Activated T-cell treated with anti-CD3 and anti-CD28 coated beads, Interleukin-2, amount 50 U/mL, for 24 hours (primary cell): ENCODE measurements around the gene NDFIP2.

Experiments
- DNase-seq: peaks from one replicate; pipeline ENCODE4 v3.0.0-alpha.2; 2020
- H3K27ac Mint-ChIP-seq: 2 replicates; pipeline ENCODE4 v1.8.0; 2020; ENCODE audit warnings: mild to moderate bottlenecking, mixed read lengths
- H3K27me3 Mint-ChIP-seq: 2 replicates; pipeline ENCODE4 v1.8.0; 2020; ENCODE audit warnings: mixed read lengths
- H3K36me3 Mint-ChIP-seq: 2 replicates; pipeline ENCODE4 v1.8.0; 2020; ENCODE audit warnings: low read depth, mixed read lengths
- H3K4me1 Mint-ChIP-seq: 2 replicates; pipeline ENCODE4 v1.8.0; 2020; ENCODE audit warnings: low read depth, mixed read lengths
- H3K4me3 Mint-ChIP-seq: 2 replicates; pipeline ENCODE4 v1.8.0; 2020; ENCODE audit warnings: mild to moderate bottlenecking, moderate library complexity, mixed read lengths
- H3K9me3 Mint-ChIP-seq: 2 replicates; pipeline ENCODE4 v1.8.0; 2020; ENCODE audit warnings: mixed read lengths

Gene NDFIP2

DNA sequence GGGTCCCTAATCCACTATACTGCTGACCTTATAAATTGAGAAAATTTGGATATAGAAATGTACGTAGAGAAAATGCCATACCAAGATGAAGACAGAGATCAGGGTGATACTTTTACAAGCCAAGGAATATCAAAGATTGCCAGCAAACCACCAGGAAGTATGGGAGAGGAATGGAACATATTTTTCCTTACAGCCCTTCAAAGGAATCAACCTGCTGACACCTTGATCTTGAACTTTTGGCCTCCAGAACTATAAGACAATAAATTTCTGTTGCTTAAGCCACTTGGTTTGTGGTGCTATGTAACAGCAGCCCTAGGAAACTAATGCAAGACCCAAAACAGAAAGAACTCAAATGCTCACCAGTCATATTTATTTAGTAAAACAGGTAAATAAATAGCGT, 10.3 kb upstream of the NDFIP2 start:
- H3K9me3 Mint-ChIP-seq: peaks cover 6% of the 10 kb centered on the region
- H3K4me3 Mint-ChIP-seq: no peak overlapping the region
- H3K27ac Mint-ChIP-seq: no peak overlapping the region
- no peak for DNase-seq
- no peaks in the 10 kb centered on the region for H3K36me3 Mint-ChIP-seq
- H3K4me1 Mint-ChIP-seq: peaks cover 11% of the 10 kb centered on the region
- H3K27me3 Mint-ChIP-seq: no peaks in the 10 kb centered on the region

DNA sequence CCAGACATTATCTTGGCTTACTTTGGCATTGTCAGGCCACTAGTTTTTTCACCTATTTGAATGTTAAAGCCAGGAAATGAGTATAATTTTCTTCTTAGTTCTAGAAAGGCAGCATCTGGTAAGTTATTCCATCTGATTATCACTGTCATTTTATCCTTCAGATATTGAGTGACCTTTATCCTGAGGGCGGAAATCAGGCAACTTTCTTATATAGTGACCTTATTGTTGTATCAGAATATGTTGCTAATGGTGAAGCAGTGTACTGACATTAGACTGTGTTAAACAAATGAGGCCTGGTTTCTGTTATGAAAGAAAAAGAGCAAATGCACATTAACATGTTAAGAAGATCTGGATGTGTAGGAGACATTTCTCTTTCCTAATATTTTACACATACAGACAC, 5.4 kb upstream of the NDFIP2 start:
- Mint-ChIP-seq H3K27ac (no peak overlapping the region), H3K4me3 (no peak overlapping the region), H3K27me3 (no peaks in the 10 kb centered on the region), H3K9me3 (peaks cover 6% of the 10 kb centered on the region), H3K4me1 (peaks cover 31% of the 10 kb centered on the region), H3K36me3 (no peaks in the 10 kb centered on the region)
- no peak for DNase-seq

DNA sequence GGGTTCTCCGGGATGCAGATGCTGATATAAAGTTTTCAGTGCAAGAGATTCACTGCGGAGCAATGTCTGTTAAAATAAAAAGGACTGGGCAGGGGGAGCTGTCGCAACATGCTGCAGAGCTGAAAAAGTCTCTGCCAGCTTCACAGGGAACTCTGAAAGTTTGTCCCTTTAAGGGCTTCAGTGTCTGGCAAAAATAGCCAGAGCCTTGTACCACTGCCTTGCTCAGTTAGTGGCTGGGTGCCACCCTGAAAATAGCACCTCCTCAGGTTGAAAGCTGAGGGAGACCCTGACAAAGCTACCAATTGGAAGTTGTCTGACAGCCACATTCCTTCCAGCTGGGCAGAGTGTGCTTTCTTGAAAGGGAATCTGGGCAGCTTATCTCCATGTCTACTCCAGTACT, 3.0 kb upstream of the NDFIP2 start:
- Mint-ChIP-seq H3K4me1 (peaks cover 38% of the 10 kb centered on the region), H3K27me3 (no peaks in the 10 kb centered on the region), H3K27ac (no peak overlapping the region), H3K9me3 (peaks cover 6% of the 10 kb centered on the region), H3K4me3 (no peak overlapping the region), H3K36me3 (peaks cover 12% of the 10 kb centered on the region)
- no peak for DNase-seq

DNA sequence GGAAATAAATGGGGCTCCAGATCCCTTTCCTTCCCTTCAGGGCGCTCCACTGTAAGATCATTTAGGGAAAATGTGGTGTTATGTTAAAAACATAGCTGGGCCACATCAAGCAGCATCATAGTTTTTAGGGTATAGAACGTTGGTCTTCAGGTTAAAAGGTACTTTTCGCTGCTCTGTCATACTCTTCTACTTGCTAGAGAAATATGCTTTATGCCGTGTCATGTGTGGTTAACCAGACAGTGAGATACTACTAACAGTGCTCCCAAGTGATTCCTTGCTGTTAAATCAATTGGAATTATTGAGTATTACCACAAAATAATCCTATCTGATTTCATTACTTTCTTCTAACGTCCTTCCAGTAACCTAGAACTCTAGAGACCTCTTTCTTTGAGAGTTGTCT, 1.1 kb upstream of the NDFIP2 start:
- Mint-ChIP-seq H3K27me3 (no peaks in the 10 kb centered on the region), H3K4me1 (peaks cover 56% of the 10 kb centered on the region), H3K36me3 (peaks cover 30% of the 10 kb centered on the region), H3K9me3 (peaks cover under 1% of the 10 kb centered on the region), H3K27ac (peak overlapping the region; percentile 97), H3K4me3 (peak overlapping the region; percentile 86)
- DNase-seq: no peak

DNA sequence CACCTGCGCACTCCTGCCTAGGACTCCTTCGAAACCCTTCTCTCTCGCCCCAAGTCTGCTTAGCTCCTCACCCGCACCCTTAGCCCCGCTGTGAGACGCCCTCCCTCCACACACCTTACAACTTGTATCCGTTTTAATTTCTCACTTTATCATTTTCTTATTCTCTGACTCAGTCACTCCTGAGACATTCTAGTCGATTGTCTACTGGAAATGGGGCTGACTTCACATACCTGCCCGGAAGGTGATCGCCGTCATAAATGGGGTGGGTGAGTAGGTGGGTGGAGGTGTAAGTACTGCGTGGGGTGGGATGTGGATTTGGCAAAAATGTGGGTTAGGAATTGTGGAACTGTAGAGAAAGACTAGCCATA, 714 bp downstream of the NDFIP2 start:
- peak overlapping the region; percentile 86 for H3K4me3 Mint-ChIP-seq
- H3K27me3 Mint-ChIP-seq: no peaks in the 10 kb centered on the region
- peak; percentile 78 for DNase-seq
- no peaks in the 10 kb centered on the region for H3K9me3 Mint-ChIP-seq
- peaks cover 74% of the 10 kb centered on the region for H3K4me1 Mint-ChIP-seq
- peaks cover 48% of the 10 kb centered on the region for H3K36me3 Mint-ChIP-seq
- H3K27ac Mint-ChIP-seq: peak overlapping the region; percentile 97

DNA sequence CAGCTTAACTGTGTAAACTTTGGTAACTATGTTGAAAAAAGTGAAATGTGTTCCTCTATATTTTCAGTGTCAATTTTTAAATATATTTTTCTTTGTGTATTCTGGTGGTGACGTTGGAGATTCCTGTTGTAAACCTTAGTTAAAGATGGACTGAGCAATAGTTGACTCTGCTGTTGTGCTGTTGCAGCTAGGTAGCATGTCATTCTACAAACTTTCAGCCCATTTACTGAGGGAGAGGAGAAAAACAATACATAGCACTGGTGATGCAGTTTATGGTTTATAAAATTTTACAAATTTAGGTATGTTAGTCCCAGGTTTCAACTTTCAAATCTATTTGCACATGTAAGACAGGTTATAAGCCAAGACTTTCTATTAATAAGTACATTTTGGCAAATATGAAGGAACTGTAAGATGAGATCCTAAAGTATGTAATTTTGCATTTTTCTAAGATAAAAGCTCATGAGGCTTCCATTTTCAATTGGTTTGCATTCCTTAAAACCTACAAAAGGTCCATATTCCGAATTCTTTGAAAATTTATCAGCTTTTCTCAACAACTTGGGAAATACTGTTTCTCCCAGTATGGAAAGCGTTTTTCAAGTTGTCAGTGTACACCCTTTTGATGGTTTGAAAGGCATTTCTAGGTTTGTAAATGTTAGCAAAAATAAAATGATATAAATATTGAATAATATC, 1.5 kb downstream of the NDFIP2 start:
- H3K27ac Mint-ChIP-seq: peak overlapping the region; percentile 97
- H3K27me3 Mint-ChIP-seq: no peaks in the 10 kb centered on the region
- H3K4me1 Mint-ChIP-seq: peaks cover 78% of the 10 kb centered on the region

DNA sequence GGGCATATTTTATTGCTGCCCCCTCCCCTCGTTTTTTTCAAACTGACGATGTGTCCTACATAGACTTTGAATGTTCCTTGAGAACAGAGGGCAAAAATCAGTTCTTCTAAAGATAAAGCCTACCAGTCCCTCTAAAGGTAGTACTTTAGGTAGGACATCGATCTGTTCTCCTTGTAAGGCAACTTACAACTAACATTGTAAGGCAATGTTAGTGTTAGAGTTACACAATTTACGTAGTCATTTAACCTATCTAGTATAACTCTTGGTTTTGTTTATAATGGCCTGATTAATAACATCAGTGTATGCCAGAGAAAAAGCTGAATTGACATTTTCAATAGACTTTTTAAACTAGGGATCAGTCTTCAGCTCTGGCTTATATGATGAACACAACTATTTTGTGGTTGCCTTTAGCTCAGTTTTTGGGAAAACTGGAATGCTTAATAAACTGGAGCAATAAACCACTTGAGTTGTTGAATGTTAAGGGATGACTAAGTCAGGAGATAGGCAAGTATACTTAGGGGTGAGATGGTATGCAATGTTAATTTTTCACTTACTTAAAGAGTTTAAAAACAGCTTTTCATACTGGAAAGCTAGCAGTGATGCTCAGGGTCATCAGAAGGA, 2.2 kb downstream of the NDFIP2 start:
- no peaks in the 10 kb centered on the region for H3K27me3 Mint-ChIP-seq
- DNase-seq: no peak
- peak overlapping the region; percentile 97 for H3K27ac Mint-ChIP-seq
- H3K36me3 Mint-ChIP-seq: peaks cover 63% of the 10 kb centered on the region
- H3K4me3 Mint-ChIP-seq: peak overlapping the region; percentile 86
- no peaks in the 10 kb centered on the region for H3K9me3 Mint-ChIP-seq
- peaks cover 81% of the 10 kb centered on the region for H3K4me1 Mint-ChIP-seq

More for the DNA sequence above, 1.5 kb downstream of the NDFIP2 start:
- peaks cover 55% of the 10 kb centered on the region for H3K36me3 Mint-ChIP-seq
- peak overlapping the region; percentile 86 for H3K4me3 Mint-ChIP-seq
- H3K9me3 Mint-ChIP-seq: no peaks in the 10 kb centered on the region
- no peak for DNase-seq

DNA sequence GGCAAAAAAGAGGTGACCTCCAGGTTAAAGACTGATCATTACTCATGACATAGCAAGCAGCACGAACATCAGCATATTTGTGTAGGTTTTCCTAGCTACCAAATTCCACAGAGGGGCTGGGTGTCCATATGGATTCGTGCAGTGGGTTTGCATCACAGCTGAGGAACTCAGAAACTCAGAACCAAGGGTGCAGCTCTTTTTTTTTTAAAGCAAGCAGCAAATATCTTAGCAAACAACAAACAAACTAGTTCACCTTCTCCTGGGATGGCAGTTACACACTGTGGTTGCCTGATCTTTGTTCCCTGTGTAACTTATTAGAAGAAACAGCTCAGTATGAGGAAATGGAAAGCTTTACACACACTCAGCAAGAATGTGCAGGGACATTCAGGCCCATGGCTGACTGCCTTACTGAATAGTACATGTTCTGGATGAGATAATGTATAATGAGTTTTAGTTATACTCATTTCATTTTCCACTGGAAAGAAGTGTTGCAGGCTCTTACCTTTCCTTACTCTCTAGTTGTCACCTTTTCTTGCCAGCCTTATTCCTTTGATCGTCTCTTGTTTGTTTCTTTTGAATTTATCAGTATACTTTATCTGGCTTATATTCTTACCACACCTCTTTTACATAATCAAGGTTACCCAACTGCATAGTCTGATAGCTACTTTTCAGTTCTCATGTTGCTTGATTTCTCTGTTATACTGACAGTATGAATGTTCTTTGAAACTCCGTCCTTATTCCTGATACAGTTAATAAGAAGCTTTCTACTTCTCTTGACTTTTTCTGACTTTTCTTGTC, 4.3 kb downstream of the NDFIP2 start:
- H3K36me3 Mint-ChIP-seq: peaks cover 81% of the 10 kb centered on the region
- peak overlapping the region; percentile 71 for H3K4me3 Mint-ChIP-seq
- H3K27me3 Mint-ChIP-seq: no peaks in the 10 kb centered on the region
- DNase-seq: no peak
- H3K4me1 Mint-ChIP-seq: peaks cover 77% of the 10 kb centered on the region
- peaks cover 6% of the 10 kb centered on the region for H3K9me3 Mint-ChIP-seq
- peak overlapping the region; percentile 83 for H3K27ac Mint-ChIP-seq

DNA sequence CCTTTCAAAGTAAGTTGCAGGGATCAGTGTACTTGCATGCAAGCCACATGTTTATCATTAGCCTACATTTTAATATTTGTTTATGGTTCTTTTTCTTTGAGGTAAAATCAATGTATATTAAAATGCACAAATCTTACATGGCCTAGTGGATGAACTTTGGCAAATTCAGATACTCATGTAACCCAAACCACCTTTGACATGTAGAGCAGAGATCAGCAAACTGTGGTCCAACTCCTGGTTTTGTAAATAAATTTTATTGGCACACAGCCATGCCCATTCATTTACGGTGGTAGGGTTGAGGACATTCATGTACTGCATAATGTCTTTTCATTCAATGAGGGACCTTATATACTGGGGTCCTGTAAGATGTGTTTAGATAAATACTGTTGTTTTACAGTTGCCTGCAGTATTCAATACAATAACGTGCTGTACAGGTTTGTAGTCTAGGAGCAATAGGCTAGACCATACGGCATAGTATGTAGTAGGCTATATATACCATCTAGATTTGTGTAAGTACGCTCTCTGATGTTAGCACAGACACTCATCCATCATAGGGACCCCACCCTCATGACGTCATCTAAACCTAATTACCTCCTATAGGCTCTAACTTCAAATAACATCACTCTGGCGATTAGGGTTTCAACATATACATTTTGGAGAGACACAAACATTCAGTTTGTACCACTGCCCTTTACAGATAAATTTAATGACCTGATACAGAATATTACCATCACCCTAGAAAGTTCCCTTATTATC, 5.7 kb downstream of the NDFIP2 start:
- Mint-ChIP-seq H3K9me3 (peaks cover 6% of the 10 kb centered on the region), H3K4me1 (peaks cover 83% of the 10 kb centered on the region), H3K27ac (peak overlapping the region; percentile 91), H3K36me3 (peaks cover 92% of the 10 kb centered on the region), H3K27me3 (no peaks in the 10 kb centered on the region), H3K4me3 (peak overlapping the region; percentile 63)
- DNase-seq: no peak

DNA sequence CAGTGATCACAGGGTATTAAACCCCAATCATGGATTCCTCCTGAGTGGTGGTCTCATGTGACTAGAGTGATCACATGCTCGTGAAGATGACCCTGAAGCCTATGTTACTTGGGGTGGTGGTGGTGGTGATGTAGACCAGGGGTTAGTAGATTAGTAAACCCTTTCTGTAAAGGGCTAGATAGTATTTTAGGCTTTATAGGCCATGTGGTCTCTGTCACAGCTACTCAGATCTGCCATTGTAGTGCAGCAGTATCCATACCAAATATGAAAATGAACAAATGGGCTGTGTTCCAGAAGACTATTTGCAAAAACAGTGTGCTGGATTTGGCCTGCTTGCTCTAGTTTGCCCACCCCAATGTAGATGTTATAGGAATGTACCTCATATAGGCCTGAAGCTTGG, 9.4 kb downstream of the NDFIP2 start:
- Mint-ChIP-seq H3K4me1 (peaks cover 92% of the 10 kb centered on the region), H3K9me3 (peaks cover 6% of the 10 kb centered on the region), H3K4me3 (no peak overlapping the region)

DNA sequence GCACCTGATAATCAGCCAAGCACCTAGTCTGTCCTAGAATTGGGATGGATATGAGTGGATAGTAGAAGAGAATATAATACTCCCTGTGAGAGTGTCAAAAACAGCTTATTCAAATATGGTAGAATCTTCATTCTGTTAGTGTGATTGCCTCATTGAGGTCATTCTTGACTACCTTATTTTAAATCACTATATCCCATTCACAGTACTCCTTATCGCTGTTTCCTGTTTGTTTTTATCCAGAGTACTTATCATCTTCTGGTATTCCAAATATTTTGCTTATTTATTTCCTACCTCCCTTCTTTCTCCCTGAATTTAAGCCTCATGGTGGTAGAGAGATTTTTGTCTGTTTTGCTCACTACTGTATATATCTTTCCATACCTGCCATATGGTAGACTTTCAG, 9.9 kb downstream of the NDFIP2 start:
- H3K4me1 Mint-ChIP-seq: peaks cover 92% of the 10 kb centered on the region
- H3K36me3 Mint-ChIP-seq: peaks cover 75% of the 10 kb centered on the region
- peak overlapping the region; percentile 64 for H3K4me3 Mint-ChIP-seq
- H3K27ac Mint-ChIP-seq: peak overlapping the region; percentile 92
- DNase-seq: no peak
- H3K27me3 Mint-ChIP-seq: no peaks in the 10 kb centered on the region
- peaks cover 6% of the 10 kb centered on the region for H3K9me3 Mint-ChIP-seq

More for the DNA sequence above, 9.4 kb downstream of the NDFIP2 start:
- no peak for DNase-seq
- H3K36me3 Mint-ChIP-seq: peaks cover 76% of the 10 kb centered on the region
- no peaks in the 10 kb centered on the region for H3K27me3 Mint-ChIP-seq
- H3K27ac Mint-ChIP-seq: peak overlapping the region; percentile 92

DNA sequence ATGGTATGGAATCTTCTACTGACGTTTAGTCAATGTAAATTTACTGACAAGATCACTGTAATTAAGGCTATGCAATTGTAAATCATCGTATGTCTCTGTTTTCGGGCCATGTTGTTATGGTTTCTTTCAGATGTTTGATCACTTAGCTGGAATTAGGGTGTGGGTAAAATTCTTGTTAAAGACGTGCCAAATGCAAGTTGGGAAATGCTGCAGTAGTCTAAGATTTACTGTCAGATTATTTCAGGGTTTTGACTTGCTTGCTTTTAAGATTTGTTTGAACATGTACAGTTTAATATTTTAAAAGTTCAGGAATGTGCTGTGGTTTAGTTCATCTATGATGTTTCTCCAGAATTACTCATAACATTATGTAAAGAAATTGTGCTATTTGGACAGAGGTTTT, 10.8 kb downstream of the NDFIP2 start:
- no peak for DNase-seq
- peaks cover 6% of the 10 kb centered on the region for H3K9me3 Mint-ChIP-seq
- H3K27me3 Mint-ChIP-seq: no peaks in the 10 kb centered on the region
- H3K4me1 Mint-ChIP-seq: peaks cover 90% of the 10 kb centered on the region
- H3K36me3 Mint-ChIP-seq: peaks cover 66% of the 10 kb centered on the region
- H3K4me3 Mint-ChIP-seq: peak overlapping the region; percentile 64
- peak overlapping the region; percentile 92 for H3K27ac Mint-ChIP-seq

DNA sequence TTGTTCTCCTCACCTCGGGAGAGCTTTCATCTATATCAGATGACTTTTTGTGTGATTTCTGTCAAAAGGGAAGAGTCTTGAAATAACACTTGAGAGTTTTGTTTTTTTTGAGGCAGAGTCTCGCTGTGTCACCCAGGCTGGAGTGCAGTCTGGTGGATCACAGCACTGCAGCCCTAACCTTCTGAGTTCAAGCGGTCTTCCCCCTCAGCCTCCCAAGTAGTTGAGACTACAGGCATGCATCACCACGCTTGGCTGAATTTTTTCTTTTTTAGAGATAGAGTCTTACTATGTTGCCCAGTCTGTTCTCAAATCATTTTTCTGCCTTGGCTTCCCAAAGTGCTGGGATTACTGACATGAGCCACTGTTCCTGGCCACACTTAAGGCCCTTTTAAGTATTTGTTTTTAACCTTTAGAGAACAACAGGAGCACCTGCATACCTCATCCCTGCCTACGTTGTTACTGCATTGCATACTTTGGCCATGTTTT, 11.4 kb downstream of the NDFIP2 start:
- Mint-ChIP-seq H3K27me3 (no peaks in the 10 kb centered on the region), H3K4me3 (peak overlapping the region; percentile 64), H3K27ac (peak overlapping the region; percentile 92), H3K4me1 (peaks cover 90% of the 10 kb centered on the region), H3K9me3 (peaks cover 6% of the 10 kb centered on the region), H3K36me3 (peaks cover 60% of the 10 kb centered on the region)
- DNase-seq: no peak

DNA sequence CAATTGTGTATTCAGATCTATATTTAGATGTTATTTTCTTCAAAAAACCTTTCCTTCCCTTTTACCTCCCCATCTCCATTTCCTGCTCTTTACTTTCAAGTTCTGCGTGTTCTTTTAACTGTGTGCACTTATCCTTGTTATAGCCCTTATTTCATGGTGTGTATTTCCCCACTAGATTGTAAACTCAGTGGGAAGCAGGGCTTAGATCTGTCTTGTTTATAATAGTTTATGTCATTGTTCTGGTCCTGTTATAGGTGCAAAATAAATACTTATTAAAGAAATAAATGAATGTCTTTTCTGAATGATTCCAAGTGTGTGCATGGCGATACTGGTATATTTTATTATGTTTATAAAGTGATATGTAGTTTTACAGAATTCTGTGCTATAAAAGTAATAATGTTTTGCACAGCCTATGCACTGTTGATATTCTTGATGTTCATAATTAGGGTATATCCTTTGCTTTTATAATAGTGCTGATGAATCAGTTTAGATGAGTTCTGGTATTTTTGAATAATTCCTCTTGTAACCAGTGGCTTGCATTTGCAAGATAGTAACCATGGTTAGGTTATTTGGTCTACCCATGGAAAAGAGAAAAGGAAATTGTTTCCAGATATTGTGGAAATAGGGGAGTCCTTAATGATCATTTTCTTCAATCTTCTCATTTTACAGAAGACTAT, 12.1 kb downstream of the NDFIP2 start:
- Mint-ChIP-seq H3K4me1 (peaks cover 89% of the 10 kb centered on the region), H3K4me3 (peak overlapping the region; percentile 64), H3K27me3 (no peaks in the 10 kb centered on the region), H3K27ac (peak overlapping the region; percentile 92), H3K9me3 (peaks cover 6% of the 10 kb centered on the region), H3K36me3 (peaks cover 58% of the 10 kb centered on the region)
- DNase-seq: no peak
